Gastroesophageal sphincter (tissue), 3 donors: ENCODE data around the gene COL19A1.

Experiments
- EP300 ChIP-seq: sonication (generic); formaldehyde crosslinking; IDR thresholded peaks from one replicate; pipeline ENCODE4 v1.6.1; 2017; ENCODE audit warnings: antibody characterized with exemption, mild to moderate bottlenecking
- POLR2A ChIP-seq, 2 donors: fragments of 450-650 bp; IDR thresholded peaks; one replicate each; pipeline ENCODE4 v1.6.1; 2017; ENCODE audit warnings: antibody characterized with exemption in 2 of 2, mild to moderate bottlenecking in 2 of 2, moderate library complexity in 1 of 2
- POLR2AphosphoS5 ChIP-seq: sonication (generic); formaldehyde crosslinking; IDR thresholded peaks from one replicate; pipeline ENCODE4 v1.6.1; 2017; ENCODE audit warnings: antibody characterized with exemption
- TF ChIP-seq, protein P1 (sequence below), 4 experiments: fragments of 200-600 bp in 2 of 4; fragments of 450-650 bp in 2 of 4; sonication (generic) in 1 of 4; IDR thresholded peaks; one replicate each; pipeline ENCODE4 v1.5.1; 2017 to 2019; ENCODE audit warnings: antibody characterized with exemption in 4 of 4, mild to moderate bottlenecking in 2 of 4, moderate library complexity in 2 of 4

DNA sequence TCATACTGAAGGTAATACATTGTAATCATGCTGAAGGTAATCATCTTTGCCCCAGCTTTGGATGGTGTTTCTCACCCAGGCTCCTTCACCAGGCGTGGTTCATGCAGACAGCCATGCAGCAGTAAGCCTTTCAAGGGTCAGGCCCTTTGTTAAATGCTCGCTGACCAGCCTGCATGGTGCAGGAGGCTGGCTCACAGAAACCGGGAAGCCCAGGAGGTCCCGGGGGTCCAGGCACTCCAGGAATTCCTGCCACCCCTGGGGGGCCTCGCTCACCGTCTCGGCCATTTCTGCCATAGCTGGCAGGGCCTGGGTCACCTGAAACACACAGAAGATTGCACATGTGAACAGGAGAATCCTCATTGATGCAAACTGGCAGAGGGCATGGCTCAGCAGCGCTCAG lies 350.4 kb downstream of the COL19A1 start:
- TF ChIP-seq, protein P1, sequence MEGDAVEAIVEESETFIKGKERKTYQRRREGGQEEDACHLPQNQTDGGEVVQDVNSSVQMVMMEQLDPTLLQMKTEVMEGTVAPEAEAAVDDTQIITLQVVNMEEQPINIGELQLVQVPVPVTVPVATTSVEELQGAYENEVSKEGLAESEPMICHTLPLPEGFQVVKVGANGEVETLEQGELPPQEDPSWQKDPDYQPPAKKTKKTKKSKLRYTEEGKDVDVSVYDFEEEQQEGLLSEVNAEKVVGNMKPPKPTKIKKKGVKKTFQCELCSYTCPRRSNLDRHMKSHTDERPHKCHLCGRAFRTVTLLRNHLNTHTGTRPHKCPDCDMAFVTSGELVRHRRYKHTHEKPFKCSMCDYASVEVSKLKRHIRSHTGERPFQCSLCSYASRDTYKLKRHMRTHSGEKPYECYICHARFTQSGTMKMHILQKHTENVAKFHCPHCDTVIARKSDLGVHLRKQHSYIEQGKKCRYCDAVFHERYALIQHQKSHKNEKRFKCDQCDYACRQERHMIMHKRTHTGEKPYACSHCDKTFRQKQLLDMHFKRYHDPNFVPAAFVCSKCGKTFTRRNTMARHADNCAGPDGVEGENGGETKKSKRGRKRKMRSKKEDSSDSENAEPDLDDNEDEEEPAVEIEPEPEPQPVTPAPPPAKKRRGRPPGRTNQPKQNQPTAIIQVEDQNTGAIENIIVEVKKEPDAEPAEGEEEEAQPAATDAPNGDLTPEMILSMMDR (IDR thresholded peaks at IDR 0.05): no peak
- TF ChIP-seq POLR2AphosphoS5 (no peak), POLR2A (IDR thresholded peaks at IDR 0.05) (no peak), EP300 (no peak)
